ENCODE results near the gene CLDN1. TPM values are rescaled to one million over a fixed set of nuclear protein-coding genes. Genes with fewer than 3 reads are reported as not detected.

CLDN1 gene
- polyA plus RNA-seq, 1 of the 3 experiments (the other 2 are of a cell fraction) = 0.82 TPM

DNA sequence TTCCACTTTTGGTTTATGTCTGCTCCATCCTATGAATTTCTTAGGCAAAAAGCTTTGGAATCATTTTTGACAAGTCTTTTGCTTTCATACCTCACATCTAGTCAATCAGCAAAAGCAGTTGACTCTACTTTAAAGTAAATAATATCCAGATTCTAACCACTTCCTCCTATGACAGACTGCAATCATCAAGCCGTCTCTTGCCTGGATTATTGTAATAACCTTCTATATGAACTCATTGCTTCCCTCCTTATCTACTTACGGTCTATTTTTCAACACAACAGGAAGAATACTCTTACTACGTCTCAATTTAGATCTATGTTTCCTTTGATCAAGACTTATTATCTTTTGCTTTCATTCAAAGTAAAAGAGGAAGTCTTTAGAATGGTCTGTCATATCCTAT lies 20.7 kb downstream of the CLDN1 start (continued):
- TF ChIP-seq, protein P1, sequence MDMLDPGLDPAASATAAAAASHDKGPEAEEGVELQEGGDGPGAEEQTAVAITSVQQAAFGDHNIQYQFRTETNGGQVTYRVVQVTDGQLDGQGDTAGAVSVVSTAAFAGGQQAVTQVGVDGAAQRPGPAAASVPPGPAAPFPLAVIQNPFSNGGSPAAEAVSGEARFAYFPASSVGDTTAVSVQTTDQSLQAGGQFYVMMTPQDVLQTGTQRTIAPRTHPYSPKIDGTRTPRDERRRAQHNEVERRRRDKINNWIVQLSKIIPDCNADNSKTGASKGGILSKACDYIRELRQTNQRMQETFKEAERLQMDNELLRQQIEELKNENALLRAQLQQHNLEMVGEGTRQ (IDR thresholded peaks at IDR 0.05; ENCODE audit: borderline replicate concordance, low read depth, low read length) = no peak
- TF ChIP-seq, protein P2, sequence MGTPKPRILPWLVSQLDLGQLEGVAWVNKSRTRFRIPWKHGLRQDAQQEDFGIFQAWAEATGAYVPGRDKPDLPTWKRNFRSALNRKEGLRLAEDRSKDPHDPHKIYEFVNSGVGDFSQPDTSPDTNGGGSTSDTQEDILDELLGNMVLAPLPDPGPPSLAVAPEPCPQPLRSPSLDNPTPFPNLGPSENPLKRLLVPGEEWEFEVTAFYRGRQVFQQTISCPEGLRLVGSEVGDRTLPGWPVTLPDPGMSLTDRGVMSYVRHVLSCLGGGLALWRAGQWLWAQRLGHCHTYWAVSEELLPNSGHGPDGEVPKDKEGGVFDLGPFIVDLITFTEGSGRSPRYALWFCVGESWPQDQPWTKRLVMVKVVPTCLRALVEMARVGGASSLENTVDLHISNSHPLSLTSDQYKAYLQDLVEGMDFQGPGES (IDR thresholded peaks at IDR 0.05; ENCODE audit: low read depth, low read length) = no peak
- no peak for TF ChIP-seq NFIC (IDR thresholded peaks at IDR 0.05; ENCODE audit: borderline replicate concordance)
- no peak for TF ChIP-seq CHD2 (IDR thresholded peaks at IDR 0.05; ENCODE audit: low read length, partially characterized antibody)

DNA sequence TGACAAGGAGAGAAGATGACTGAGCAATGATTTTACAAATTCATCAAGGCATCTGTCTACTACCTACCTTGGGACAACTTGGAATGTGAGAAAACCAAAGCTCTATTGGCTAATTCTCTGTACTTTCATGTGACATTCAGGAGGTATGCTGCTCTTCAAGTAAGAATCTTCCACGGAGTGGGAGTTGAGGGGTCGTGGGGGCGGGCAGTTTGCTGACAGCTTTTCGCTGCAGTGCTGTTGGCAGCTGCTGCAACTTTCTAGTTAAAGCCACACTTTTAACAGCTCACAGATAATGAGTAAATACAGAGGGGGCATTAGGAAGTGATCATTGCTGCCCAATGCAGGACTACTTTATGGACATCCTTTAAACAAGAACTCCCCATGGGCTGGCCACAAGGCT lies 22.3 kb downstream of the CLDN1 start:
- no peak overlapping the region for H3K27ac ChIP-seq (ENCODE audit: low read depth in 2 of 2, low read length in 1 of 2)
- H3K4me3 ChIP-seq (ENCODE audit: low read depth in 2 of 2, low read length in 1 of 2) = no peak overlapping the region
- H3K4me2 ChIP-seq = no peak overlapping the region
- no peak overlapping the region for H2AFZ ChIP-seq (ENCODE audit: low read depth)
- ChIA-PET CTCF (no interaction called here), POLR2A (no interaction called here)
- no peak overlapping the region for H3K9ac ChIP-seq
- TF ChIP-seq FOXJ3 (CRISPR knock-in tag; IDR thresholded peaks at IDR 0.05) = no peak
- TF ChIP-seq, protein P2 (IDR thresholded peaks at IDR 0.05; ENCODE audit: low read depth, low read length) = no peak
- TF ChIP-seq ELF1 (IDR thresholded peaks at IDR 0.05) = no peak
- no peak for TF ChIP-seq MEF2A (IDR thresholded peaks at IDR 0.05; ENCODE audit: borderline replicate concordance, low read depth)
- TF ChIP-seq RAD21 (IDR thresholded peaks at IDR 0.05; ENCODE audit: low read length) = no peak
- no peak for TF ChIP-seq TAF1 (IDR thresholded peaks at IDR 0.05; ENCODE audit: borderline replicate concordance, low read depth, low read length)
- TF ChIP-seq, protein P3, sequence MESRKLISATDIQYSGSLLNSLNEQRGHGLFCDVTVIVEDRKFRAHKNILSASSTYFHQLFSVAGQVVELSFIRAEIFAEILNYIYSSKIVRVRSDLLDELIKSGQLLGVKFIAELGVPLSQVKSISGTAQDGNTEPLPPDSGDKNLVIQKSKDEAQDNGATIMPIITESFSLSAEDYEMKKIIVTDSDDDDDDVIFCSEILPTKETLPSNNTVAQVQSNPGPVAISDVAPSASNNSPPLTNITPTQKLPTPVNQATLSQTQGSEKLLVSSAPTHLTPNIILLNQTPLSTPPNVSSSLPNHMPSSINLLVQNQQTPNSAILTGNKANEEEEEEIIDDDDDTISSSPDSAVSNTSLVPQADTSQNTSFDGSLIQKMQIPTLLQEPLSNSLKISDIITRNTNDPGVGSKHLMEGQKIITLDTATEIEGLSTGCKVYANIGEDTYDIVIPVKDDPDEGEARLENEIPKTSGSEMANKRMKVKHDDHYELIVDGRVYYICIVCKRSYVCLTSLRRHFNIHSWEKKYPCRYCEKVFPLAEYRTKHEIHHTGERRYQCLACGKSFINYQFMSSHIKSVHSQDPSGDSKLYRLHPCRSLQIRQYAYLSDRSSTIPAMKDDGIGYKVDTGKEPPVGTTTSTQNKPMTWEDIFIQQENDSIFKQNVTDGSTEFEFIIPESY (IDR thresholded peaks at IDR 0.05; ENCODE audit: borderline replicate concordance, low read depth) = no peak
- TF ChIP-seq YY1 (IDR thresholded peaks at IDR 0.05; ENCODE audit: low read depth) = no peak
- no peak for TF ChIP-seq GABPA (IDR thresholded peaks at IDR 0.05; ENCODE audit: low read depth)
- TF ChIP-seq SIN3A (IDR thresholded peaks at IDR 0.05; ENCODE audit: borderline replicate concordance, low read depth, low read length) = no peak
- no peak for TF ChIP-seq NFIC (IDR thresholded peaks at IDR 0.05; ENCODE audit: borderline replicate concordance)
- TF ChIP-seq NRF1 (IDR thresholded peaks at IDR 0.05; ENCODE audit: low read depth, low read length) = no peak
- TF ChIP-seq SMC3 (IDR thresholded peaks at IDR 0.05; ENCODE audit: low read depth, low read length) = no peak
- TF ChIP-seq, protein P4, sequence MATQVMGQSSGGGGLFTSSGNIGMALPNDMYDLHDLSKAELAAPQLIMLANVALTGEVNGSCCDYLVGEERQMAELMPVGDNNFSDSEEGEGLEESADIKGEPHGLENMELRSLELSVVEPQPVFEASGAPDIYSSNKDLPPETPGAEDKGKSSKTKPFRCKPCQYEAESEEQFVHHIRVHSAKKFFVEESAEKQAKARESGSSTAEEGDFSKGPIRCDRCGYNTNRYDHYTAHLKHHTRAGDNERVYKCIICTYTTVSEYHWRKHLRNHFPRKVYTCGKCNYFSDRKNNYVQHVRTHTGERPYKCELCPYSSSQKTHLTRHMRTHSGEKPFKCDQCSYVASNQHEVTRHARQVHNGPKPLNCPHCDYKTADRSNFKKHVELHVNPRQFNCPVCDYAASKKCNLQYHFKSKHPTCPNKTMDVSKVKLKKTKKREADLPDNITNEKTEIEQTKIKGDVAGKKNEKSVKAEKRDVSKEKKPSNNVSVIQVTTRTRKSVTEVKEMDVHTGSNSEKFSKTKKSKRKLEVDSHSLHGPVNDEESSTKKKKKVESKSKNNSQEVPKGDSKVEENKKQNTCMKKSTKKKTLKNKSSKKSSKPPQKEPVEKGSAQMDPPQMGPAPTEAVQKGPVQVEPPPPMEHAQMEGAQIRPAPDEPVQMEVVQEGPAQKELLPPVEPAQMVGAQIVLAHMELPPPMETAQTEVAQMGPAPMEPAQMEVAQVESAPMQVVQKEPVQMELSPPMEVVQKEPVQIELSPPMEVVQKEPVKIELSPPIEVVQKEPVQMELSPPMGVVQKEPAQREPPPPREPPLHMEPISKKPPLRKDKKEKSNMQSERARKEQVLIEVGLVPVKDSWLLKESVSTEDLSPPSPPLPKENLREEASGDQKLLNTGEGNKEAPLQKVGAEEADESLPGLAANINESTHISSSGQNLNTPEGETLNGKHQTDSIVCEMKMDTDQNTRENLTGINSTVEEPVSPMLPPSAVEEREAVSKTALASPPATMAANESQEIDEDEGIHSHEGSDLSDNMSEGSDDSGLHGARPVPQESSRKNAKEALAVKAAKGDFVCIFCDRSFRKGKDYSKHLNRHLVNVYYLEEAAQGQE (IDR thresholded peaks at IDR 0.05; ENCODE audit: low read depth, low read length) = no peak
- H4K20me1 ChIP-seq (ENCODE audit: insufficient read depth) = no peaks in the 10 kb centered on the region
- no peaks in the 10 kb centered on the region for H3K79me2 ChIP-seq (ENCODE audit: insufficient read depth)
- no peaks in the 10 kb centered on the region for H3K9me2 ChIP-seq
- no peaks in the 10 kb centered on the region for H3F3A ChIP-seq (replicated peaks; ENCODE audit: insufficient read depth)
- H3K27me3 ChIP-seq (ENCODE audit: insufficient read depth) = peaks cover 12% of the 10 kb centered on the region
- H3K4me1 ChIP-seq (ENCODE audit: control insufficient read depth in 1 of 2, insufficient read depth in 2 of 2, low read depth in 1 of 2, low read length in 1 of 2) = no peaks in the 10 kb centered on the region
- WGBS (ENCODE audit: low lambda C conversion rate) = 0% methylated on average over 4 of the region's 4 CpGs
- no peak for DNase-seq
- no peaks in the 10 kb centered on the region for H3K9me3 ChIP-seq
- no peaks in the 10 kb centered on the region for H3K36me3 ChIP-seq (replicated peaks in 1 of 2; ENCODE audit: control insufficient read depth in 1 of 2, insufficient read depth in 2 of 2, low read length in 1 of 2)

Measured in SK-N-SH (cell line).